BE2C (cell line): ENCODE data around the gene CMTM2. TPM values are rescaled to one million over a fixed set of nuclear protein-coding genes. Genes with fewer than 3 reads are reported as not detected.

Experiments
- DNase-seq: peaks from one replicate; pipeline ENCODE4 v3.0.0-alpha.2; 2020
- H3K27me3 ChIP-seq: fragments of 250-450 bp; sonication (Bioruptor Pico); 2 replicates; pipeline ENCODE4 v1.5.1; 2020; ENCODE audit warnings: mild to moderate bottlenecking
- H3K36me3 ChIP-seq: fragments of 250-450 bp; sonication (Bioruptor Pico); 2 replicates; pipeline ENCODE4 v1.5.1; 2020; ENCODE audit warnings: mild to moderate bottlenecking
- H3K4me1 ChIP-seq: fragments of 250-450 bp; sonication (Bioruptor Pico); 2 replicates; pipeline ENCODE4 v1.5.1; 2020
- H3K4me3 ChIP-seq: 2 replicates; pipeline ENCODE4 v1.5.1; 2011; ENCODE audit warnings: low read depth, low read length
- H3K9me3 ChIP-seq: fragments of 250-450 bp; sonication (Bioruptor Pico); 2 replicates; pipeline ENCODE4 v1.5.1; 2020
- polyA plus RNA-seq: library from polyadenylated mRNA; unstranded; fragments of >200 nt; gene quantifications from one replicate; pipeline ENCODE4 v1.2.1, GENCODE V29; 2012; ENCODE audit warnings: low read depth, missing spikeins; ENCODE audit not compliant: insufficient read length, insufficient read depth
- TF ChIP-seq, protein P1 (sequence below): IDR thresholded peaks from 2 replicates; pipeline ENCODE4 v1.5.1; 2012; ENCODE audit warnings: mild to moderate bottlenecking, low read depth, low read length

The CMTM2 gene, protein sequence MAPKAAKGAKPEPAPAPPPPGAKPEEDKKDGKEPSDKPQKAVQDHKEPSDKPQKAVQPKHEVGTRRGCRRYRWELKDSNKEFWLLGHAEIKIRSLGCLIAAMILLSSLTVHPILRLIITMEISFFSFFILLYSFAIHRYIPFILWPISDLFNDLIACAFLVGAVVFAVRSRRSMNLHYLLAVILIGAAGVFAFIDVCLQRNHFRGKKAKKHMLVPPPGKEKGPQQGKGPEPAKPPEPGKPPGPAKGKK
- not detected for polyA plus RNA-seq

DNA sequence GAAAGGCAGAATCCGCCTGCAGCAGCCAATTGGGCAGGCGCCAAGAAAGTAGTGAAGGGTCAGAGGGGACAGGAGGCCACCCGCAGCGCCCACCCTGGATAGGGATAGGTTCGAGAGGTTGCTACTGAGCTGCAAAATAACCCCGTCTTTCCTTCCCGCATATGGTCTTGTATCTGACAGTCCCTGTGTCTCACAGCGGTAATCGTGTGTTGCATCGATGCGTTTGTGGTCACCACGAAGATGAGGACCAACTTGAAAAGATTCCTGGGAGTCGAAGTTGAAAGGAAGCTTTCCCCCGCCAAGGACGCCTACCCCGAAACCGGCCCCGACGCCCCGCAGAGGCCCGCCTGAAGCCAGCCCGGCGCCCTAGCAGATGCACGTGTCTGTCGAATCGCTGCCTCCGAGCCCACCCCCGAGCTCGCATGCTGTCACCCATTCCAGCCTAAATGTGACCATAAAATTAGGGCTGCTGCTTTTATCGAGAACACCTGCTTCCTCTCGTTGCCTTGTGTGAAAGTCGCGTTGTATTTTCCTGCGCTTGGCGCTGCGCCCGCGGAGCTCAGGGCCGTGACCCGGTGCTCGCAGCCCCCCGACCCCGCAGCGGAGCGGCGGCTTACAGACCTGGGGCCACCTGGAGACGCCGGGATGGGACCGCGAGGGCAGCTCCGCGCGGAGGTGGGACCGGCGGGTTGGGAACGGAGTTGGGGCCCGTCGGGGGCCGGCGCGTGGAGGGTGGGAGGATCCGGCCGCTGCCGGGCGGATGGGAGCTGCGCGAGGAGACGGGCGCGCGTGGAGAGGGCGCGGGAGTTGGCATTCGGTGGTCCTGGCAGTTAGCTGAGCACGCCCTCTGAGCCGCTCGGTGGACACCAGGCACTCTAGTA is at the start of gene CMTM2:
Gene CMTM2, plus strand, starts transcription at position 813 of the 881 bp plus-strand sequence. CDS start 145 bp downstream, outside the sequence.
- Histone ChIP-seq H3K27me3 (peaks cover 18% of the 10 kb centered on the region), H3K4me3 (peak within 1 kb of the TSS; percentile 52), H3K36me3 (no peaks in the 10 kb centered on the region), H3K4me1 (no peaks in the 10 kb centered on the region), H3K9me3 (peaks cover 2% of the 10 kb centered on the region)
- DNase-seq, result peak; percentile 27
- TF ChIP-seq, protein P1, sequence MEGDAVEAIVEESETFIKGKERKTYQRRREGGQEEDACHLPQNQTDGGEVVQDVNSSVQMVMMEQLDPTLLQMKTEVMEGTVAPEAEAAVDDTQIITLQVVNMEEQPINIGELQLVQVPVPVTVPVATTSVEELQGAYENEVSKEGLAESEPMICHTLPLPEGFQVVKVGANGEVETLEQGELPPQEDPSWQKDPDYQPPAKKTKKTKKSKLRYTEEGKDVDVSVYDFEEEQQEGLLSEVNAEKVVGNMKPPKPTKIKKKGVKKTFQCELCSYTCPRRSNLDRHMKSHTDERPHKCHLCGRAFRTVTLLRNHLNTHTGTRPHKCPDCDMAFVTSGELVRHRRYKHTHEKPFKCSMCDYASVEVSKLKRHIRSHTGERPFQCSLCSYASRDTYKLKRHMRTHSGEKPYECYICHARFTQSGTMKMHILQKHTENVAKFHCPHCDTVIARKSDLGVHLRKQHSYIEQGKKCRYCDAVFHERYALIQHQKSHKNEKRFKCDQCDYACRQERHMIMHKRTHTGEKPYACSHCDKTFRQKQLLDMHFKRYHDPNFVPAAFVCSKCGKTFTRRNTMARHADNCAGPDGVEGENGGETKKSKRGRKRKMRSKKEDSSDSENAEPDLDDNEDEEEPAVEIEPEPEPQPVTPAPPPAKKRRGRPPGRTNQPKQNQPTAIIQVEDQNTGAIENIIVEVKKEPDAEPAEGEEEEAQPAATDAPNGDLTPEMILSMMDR, result no peak

DNA sequence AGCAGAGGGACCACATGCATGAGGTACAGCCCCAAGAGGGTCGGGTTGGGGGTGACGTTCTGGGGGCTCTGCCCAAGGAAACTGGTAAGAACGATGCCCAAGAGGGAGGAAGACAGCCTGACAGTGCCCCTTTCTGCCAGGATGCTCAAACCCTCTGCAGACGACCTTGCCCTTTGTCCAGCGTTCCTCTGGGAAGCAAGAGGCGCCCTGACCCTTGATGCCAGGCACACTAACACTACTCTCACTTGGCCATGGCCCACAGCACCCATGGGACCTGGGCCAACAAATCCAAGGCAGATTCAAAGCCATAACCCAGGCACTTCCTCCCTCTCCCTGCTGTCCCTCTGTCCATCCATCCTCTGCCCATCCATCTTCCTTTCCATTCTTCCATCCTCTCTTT is 49.8 kb upstream of the CMTM2 start:
- Histone ChIP-seq H3K9me3 (no peaks in the 10 kb centered on the region), H3K36me3 (no peaks in the 10 kb centered on the region), H3K4me3 (no peak overlapping the region), H3K27me3 (no peaks in the 10 kb centered on the region), H3K4me1 (no peaks in the 10 kb centered on the region)
- no peak for DNase-seq
- TF ChIP-seq, protein P1, result no peak

DNA sequence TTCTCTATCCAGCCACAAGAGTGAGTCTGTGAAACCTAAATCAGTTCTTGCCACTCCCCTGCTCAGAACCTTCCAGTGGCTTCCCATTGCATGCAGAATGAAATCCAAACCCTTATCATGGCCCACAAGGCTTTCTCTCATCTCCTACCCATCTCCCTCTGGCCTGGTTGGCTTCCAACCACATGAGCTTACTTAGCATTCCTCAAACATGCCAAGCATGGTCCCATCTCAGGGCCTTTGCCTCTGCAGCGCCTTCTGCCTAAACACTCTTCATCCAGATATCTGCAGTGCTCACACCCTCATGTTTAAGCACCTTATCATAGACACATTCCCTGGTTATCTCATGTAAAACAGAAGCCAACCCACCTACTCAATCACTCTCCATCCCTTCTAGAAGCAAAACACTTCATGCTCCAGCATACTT is 44.9 kb upstream of the CMTM2 start:
- TF ChIP-seq, protein P1, result no peak
- no peaks in the 10 kb centered on the region for H3K36me3 ChIP-seq
- H3K9me3 ChIP-seq, result no peaks in the 10 kb centered on the region
- no peaks in the 10 kb centered on the region for H3K4me1 ChIP-seq
- H3K4me3 ChIP-seq, result no peak overlapping the region
- no peaks in the 10 kb centered on the region for H3K27me3 ChIP-seq
- DNase-seq, result no peak

DNA sequence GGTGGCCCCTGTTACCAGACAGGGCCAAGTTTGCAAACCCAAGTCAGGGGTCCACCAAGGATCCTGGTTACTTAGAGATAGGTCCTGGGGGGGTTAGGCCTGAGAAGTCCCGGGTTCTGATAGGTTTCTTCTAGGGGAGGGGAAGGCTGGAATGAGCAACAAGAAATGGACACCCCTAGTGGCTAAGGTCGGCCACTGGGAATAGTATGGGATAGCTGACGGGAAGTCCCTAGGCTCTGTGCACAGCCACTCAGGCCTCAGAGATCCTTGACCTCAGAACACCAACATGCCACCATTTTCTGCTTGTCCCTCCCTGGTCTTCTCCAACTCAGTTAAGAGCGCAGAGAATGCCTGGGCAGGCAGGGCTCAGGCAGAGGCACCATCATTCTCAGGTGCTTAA is 42.7 kb upstream of the CMTM2 start:
- Histone ChIP-seq H3K4me1 (no peaks in the 10 kb centered on the region), H3K9me3 (no peaks in the 10 kb centered on the region), H3K36me3 (no peaks in the 10 kb centered on the region), H3K27me3 (no peaks in the 10 kb centered on the region), H3K4me3 (no peak overlapping the region)
- DNase-seq, result no peak
- TF ChIP-seq, protein P1, result no peak

DNA sequence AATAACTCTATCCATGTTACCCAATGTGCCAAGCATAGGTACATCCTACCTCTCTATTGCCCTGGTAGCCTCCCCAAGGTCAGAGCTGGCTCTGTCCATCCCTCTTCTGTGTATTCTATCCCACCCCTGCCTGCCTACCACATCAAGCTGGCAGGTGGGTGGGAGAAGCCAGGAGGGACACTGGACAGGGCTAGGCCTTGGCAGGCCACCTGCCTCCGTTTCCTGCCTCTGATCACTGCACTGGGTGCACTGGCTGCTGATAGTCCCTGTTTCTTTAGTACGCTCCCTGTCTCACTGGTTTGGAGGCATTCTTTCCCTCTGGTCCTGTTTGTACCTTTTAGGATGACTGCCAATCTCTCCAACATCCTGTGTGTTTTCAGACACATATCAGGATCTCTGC is 42.0 kb upstream of the CMTM2 start:
- Histone ChIP-seq H3K27me3 (no peaks in the 10 kb centered on the region), H3K36me3 (no peaks in the 10 kb centered on the region), H3K9me3 (no peaks in the 10 kb centered on the region), H3K4me1 (no peaks in the 10 kb centered on the region), H3K4me3 (no peak overlapping the region)
- DNase-seq, result no peak
- TF ChIP-seq, protein P1, result no peak
